GM23338 (cell line): ENCODE results near the gene ANKRD40CL.

Source experiments
- CREB1 ChIP-seq: fragments of 250-450 bp; sonication (Bioruptor Pico); IDR thresholded peaks from 2 replicates; pipeline ENCODE4 v1.5.0; 2020; ENCODE audit warnings: low read depth, mild to moderate bottlenecking, moderate library complexity
- EZH2 ChIP-seq: fragments of 200-600 bp; sonication (generic); IDR thresholded peaks from one replicate; pipeline ENCODE4 v1.8.0; 2017; ENCODE audit warnings: antibody characterized with exemption, mild to moderate bottlenecking, low read depth; ENCODE audit not compliant: unreplicated experiment
- EZH2phosphoT487 ChIP-seq: fragments of 200-600 bp; sonication (generic); IDR thresholded peaks from one replicate; pipeline ENCODE4 v1.8.1; 2018; ENCODE audit warnings: antibody characterized with exemption; ENCODE audit not compliant: unreplicated experiment
- JUNB ChIP-seq: IDR thresholded peaks from one replicate; pipeline ENCODE4 v1.6.1; 2016; ENCODE audit warnings: antibody characterized with exemption; ENCODE audit not compliant: unreplicated experiment
- POLR2AphosphoS5 ChIP-seq: IDR thresholded peaks from 2 replicates; pipeline ENCODE4 v1.6.1; 2016; ENCODE audit warnings: antibody characterized with exemption, low read depth
- STAT1 ChIP-seq: IDR thresholded peaks from one replicate; pipeline ENCODE4 v1.6.1; 2016; ENCODE audit warnings: antibody characterized with exemption; ENCODE audit not compliant: unreplicated experiment
- ZNF331 ChIP-seq: fragments of 250-450 bp; sonication (Bioruptor Pico); IDR thresholded peaks from 2 replicates; pipeline ENCODE4 v1.5.0; 2020; ENCODE audit warnings: low read depth, mild to moderate bottlenecking, moderate library complexity
- TF ChIP-seq, protein P1 (sequence below), 2 experiments: fragments of 200-600 bp in 1 of 2; sonication (generic) in 1 of 2; conservative IDR thresholded peaks; 2 replicates each; pipeline versions ENCODE4 v1.5.1 to v1.6.1; 2016 to 2017; ENCODE audit warnings: antibody characterized with exemption in 2 of 2, low read depth in 2 of 2, mild to moderate bottlenecking in 2 of 2, moderate library complexity in 1 of 2
- TF ChIP-seq, protein P2 (sequence below): IDR thresholded peaks from one replicate; pipeline ENCODE4 v1.6.1; 2018; ENCODE audit warnings: antibody characterized with exemption; ENCODE audit not compliant: unreplicated experiment
- TF ChIP-seq, protein P3 (sequence below): IDR thresholded peaks from 2 replicates; pipeline ENCODE4 v1.6.1; 2016; ENCODE audit warnings: antibody characterized with exemption
- TF ChIP-seq, protein P4 (sequence below): fragments of 250-450 bp; sonication (Bioruptor Pico); IDR thresholded peaks from 2 replicates; pipeline ENCODE4 v1.5.0; 2020; ENCODE audit warnings: mild to moderate bottlenecking, moderate library complexity

DNA sequence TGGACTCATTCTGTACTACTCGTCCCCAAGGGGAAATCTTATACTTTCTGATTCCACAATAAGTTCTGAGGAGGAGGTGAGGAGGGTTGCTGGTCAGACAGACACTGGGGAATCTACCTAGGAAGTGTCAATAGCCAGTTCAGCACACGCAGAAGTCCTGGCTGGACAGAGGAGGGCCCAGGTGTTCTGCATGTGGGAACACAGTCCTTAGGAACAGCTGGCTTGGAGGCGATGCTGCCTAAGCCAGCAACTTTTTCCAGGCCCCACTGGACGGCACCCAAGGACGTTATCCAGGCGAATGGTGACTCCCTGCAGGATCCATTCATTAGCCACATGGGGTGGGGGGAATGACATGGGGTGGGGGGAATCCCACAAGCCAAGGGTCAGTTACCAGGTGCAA is 38.2 kb upstream of the ANKRD40CL start:
- TF ChIP-seq EZH2 (no peak), EZH2phosphoT487 (no peak), STAT1 (no peak), CREB1 (CRISPR knock-in tag) (no peak), POLR2AphosphoS5 (no peak), ZNF331 (CRISPR knock-in tag) (no peak), JUNB (no peak)
- TF ChIP-seq, protein P1, sequence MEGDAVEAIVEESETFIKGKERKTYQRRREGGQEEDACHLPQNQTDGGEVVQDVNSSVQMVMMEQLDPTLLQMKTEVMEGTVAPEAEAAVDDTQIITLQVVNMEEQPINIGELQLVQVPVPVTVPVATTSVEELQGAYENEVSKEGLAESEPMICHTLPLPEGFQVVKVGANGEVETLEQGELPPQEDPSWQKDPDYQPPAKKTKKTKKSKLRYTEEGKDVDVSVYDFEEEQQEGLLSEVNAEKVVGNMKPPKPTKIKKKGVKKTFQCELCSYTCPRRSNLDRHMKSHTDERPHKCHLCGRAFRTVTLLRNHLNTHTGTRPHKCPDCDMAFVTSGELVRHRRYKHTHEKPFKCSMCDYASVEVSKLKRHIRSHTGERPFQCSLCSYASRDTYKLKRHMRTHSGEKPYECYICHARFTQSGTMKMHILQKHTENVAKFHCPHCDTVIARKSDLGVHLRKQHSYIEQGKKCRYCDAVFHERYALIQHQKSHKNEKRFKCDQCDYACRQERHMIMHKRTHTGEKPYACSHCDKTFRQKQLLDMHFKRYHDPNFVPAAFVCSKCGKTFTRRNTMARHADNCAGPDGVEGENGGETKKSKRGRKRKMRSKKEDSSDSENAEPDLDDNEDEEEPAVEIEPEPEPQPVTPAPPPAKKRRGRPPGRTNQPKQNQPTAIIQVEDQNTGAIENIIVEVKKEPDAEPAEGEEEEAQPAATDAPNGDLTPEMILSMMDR (conservative IDR thresholded peaks at IDR 0.05; ENCODE audit: low read depth in 2 of 2) = no peak
- TF ChIP-seq, protein P2, sequence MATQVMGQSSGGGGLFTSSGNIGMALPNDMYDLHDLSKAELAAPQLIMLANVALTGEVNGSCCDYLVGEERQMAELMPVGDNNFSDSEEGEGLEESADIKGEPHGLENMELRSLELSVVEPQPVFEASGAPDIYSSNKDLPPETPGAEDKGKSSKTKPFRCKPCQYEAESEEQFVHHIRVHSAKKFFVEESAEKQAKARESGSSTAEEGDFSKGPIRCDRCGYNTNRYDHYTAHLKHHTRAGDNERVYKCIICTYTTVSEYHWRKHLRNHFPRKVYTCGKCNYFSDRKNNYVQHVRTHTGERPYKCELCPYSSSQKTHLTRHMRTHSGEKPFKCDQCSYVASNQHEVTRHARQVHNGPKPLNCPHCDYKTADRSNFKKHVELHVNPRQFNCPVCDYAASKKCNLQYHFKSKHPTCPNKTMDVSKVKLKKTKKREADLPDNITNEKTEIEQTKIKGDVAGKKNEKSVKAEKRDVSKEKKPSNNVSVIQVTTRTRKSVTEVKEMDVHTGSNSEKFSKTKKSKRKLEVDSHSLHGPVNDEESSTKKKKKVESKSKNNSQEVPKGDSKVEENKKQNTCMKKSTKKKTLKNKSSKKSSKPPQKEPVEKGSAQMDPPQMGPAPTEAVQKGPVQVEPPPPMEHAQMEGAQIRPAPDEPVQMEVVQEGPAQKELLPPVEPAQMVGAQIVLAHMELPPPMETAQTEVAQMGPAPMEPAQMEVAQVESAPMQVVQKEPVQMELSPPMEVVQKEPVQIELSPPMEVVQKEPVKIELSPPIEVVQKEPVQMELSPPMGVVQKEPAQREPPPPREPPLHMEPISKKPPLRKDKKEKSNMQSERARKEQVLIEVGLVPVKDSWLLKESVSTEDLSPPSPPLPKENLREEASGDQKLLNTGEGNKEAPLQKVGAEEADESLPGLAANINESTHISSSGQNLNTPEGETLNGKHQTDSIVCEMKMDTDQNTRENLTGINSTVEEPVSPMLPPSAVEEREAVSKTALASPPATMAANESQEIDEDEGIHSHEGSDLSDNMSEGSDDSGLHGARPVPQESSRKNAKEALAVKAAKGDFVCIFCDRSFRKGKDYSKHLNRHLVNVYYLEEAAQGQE = no peak
- TF ChIP-seq, protein P3, sequence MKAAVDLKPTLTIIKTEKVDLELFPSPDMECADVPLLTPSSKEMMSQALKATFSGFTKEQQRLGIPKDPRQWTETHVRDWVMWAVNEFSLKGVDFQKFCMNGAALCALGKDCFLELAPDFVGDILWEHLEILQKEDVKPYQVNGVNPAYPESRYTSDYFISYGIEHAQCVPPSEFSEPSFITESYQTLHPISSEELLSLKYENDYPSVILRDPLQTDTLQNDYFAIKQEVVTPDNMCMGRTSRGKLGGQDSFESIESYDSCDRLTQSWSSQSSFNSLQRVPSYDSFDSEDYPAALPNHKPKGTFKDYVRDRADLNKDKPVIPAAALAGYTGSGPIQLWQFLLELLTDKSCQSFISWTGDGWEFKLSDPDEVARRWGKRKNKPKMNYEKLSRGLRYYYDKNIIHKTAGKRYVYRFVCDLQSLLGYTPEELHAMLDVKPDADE = no peak
- TF ChIP-seq, protein P4, sequence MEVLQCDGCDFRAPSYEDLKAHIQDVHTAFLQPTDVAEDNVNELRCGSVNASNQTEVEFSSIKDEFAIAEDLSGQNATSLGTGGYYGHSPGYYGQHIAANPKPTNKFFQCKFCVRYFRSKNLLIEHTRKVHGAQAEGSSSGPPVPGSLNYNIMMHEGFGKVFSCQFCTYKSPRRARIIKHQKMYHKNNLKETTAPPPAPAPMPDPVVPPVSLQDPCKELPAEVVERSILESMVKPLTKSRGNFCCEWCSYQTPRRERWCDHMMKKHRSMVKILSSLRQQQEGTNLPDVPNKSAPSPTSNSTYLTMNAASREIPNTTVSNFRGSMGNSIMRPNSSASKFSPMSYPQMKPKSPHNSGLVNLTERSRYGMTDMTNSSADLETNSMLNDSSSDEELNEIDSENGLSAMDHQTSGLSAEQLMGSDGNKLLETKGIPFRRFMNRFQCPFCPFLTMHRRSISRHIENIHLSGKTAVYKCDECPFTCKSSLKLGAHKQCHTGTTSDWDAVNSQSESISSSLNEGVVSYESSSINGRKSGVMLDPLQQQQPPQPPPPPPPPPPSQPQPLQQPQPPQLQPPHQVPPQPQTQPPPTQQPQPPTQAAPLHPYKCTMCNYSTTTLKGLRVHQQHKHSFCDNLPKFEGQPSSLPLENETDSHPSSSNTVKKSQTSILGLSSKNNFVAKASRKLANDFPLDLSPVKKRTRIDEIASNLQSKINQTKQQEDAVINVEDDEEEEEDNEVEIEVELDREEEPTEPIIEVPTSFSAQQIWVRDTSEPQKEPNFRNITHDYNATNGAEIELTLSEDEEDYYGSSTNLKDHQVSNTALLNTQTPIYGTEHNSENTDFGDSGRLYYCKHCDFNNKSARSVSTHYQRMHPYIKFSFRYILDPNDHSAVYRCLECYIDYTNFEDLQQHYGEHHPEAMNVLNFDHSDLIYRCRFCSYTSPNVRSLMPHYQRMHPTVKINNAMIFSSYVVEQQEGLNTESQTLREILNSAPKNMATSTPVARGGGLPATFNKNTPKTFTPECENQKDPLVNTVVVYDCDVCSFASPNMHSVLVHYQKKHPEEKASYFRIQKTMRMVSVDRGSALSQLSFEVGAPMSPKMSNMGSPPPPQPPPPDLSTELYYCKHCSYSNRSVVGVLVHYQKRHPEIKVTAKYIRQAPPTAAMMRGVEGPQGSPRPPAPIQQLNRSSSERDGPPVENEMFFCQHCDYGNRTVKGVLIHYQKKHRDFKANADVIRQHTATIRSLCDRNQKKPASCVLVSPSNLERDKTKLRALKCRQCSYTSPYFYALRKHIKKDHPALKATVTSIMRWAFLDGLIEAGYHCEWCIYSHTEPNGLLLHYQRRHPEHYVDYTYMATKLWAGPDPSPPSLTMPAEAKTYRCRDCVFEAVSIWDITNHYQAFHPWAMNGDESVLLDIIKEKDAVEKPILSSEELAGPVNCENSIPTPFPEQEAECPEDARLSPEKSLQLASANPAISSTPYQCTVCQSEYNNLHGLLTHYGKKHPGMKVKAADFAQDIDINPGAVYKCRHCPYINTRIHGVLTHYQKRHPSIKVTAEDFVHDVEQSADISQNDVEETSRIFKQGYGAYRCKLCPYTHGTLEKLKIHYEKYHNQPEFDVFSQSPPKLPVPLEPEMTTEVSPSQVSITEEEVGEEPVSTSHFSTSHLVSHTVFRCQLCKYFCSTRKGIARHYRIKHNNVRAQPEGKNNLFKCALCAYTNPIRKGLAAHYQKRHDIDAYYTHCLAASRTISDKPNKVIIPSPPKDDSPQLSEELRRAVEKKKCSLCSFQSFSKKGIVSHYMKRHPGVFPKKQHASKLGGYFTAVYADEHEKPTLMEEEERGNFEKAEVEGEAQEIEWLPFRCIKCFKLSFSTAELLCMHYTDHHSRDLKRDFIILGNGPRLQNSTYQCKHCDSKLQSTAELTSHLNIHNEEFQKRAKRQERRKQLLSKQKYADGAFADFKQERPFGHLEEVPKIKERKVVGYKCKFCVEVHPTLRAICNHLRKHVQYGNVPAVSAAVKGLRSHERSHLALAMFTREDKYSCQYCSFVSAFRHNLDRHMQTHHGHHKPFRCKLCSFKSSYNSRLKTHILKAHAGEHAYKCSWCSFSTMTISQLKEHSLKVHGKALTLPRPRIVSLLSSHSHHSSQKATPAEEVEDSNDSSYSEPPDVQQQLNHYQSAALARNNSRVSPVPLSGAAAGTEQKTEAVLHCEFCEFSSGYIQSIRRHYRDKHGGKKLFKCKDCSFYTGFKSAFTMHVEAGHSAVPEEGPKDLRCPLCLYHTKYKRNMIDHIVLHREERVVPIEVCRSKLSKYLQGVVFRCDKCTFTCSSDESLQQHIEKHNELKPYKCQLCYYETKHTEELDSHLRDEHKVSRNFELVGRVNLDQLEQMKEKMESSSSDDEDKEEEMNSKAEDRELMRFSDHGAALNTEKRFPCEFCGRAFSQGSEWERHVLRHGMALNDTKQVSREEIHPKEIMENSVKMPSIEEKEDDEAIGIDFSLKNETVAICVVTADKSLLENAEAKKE = no peak
